ENCODE measurements around the gene ADGRG3. TPM values are rescaled to one million over a fixed set of nuclear protein-coding genes. Genes with fewer than 3 reads are reported as not detected.

The ADGRG3 gene
- total RNA-seq, 1 donor from 2014 or later = not detected

DNA sequence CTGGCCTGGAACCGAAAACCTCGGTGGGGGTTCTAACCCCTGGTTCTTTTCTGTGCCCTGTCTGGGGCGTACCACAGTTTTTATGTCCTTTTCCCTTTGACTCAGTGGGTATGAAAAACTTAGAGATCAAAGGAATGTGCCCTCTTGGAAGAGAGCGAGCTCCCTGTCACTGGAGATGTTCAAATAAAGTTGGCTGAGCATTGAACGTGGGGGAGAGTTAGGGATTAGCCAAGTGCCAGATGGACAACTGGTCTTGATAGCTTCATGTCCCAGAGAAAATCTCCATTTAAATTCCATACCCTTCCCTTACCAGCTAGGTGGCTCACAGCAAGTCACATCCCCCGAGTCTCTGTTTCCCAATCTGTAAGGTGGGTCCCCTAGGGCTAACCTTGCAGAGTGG, 30.1 kb upstream of the ADGRG3 start:
- no peak overlapping the region for H3K4me3 Mint-ChIP-seq (ENCODE audit: unreplicated experiment)
- H3K27me3 ChIP-seq (ENCODE audit: insufficient read depth, low read length) = peaks cover 4% of the 10 kb centered on the region

DNA sequence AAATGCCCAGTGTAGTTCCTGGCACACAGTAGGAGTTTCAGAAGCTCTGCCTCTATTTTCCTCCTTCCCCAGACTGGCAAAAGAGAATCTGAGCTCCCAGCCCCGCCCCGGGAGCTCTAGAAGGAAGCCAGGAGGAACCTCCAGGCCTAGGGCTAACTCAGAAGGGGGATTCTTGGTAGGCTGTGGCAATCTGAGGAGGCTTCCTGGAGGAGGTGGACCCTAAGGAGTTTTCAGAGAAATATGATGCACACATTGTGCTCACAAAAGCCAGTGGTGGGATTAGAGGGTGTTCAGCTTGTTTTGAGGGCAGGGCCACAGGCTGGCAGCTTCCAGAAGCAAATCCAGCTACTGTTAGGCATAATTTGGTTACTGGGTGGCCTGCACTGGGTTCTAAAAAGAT, 29.7 kb upstream of the ADGRG3 start:
- Mint-ChIP-seq H3K9me3 (ENCODE audit: unreplicated experiment) (no peaks in the 10 kb centered on the region), H3K36me3 (ENCODE audit: low read depth, unreplicated experiment) (no peaks in the 10 kb centered on the region), H3K4me1 (ENCODE audit: low read depth, unreplicated experiment) (peaks cover 24% of the 10 kb centered on the region), H3K27me3 (ENCODE audit: low read depth, unreplicated experiment) (peaks cover 39% of the 10 kb centered on the region), H3K27ac (ENCODE audit: unreplicated experiment) (no peak overlapping the region), H3K4me3 (ENCODE audit: unreplicated experiment) (no peak overlapping the region)
- no peaks in the 10 kb centered on the region for H4K20me1 ChIP-seq (ENCODE audit: insufficient read depth, low read length)
- H3K9me3 ChIP-seq (ENCODE audit: insufficient read depth, low read depth, low read length) = no peaks in the 10 kb centered on the region
- no peak overlapping the region for H3K4me2 ChIP-seq (ENCODE audit: low read length)
- no peaks in the 10 kb centered on the region for H3K36me3 ChIP-seq (ENCODE audit: insufficient read depth, low read length)
- no peak overlapping the region for H3K4me3 ChIP-seq (ENCODE audit: insufficient read depth, low read depth, low read length)
- FAIRE-seq (no peak), DNase-seq (ENCODE audit: low read depth) (no peak)
- no peak for TF ChIP-seq EZH2 (IDR thresholded peaks at IDR 0.05; ENCODE audit: insufficient read depth, low read length)
- TF ChIP-seq, protein P1, sequence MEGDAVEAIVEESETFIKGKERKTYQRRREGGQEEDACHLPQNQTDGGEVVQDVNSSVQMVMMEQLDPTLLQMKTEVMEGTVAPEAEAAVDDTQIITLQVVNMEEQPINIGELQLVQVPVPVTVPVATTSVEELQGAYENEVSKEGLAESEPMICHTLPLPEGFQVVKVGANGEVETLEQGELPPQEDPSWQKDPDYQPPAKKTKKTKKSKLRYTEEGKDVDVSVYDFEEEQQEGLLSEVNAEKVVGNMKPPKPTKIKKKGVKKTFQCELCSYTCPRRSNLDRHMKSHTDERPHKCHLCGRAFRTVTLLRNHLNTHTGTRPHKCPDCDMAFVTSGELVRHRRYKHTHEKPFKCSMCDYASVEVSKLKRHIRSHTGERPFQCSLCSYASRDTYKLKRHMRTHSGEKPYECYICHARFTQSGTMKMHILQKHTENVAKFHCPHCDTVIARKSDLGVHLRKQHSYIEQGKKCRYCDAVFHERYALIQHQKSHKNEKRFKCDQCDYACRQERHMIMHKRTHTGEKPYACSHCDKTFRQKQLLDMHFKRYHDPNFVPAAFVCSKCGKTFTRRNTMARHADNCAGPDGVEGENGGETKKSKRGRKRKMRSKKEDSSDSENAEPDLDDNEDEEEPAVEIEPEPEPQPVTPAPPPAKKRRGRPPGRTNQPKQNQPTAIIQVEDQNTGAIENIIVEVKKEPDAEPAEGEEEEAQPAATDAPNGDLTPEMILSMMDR (IDR thresholded peaks at IDR 0.05; ENCODE audit: insufficient read depth, low read depth, low read length) = no peak
- H3K9ac ChIP-seq (ENCODE audit: low read length) = no peak overlapping the region
- H3K79me2 ChIP-seq (ENCODE audit: insufficient read depth, low read length) = no peaks in the 10 kb centered on the region
- H2AFZ ChIP-seq (ENCODE audit: low read depth, low read length) = no peak overlapping the region
- H3K4me1 ChIP-seq (ENCODE audit: insufficient read depth, low read length) = peaks cover 12% of the 10 kb centered on the region
- no peak overlapping the region for H3K27ac ChIP-seq (ENCODE audit: low read depth, low read length)
- peaks cover 4% of the 10 kb centered on the region for H3K27me3 ChIP-seq (ENCODE audit: insufficient read depth, low read length)

More for the DNA sequence above, 30.1 kb upstream of the ADGRG3 start:
- Histone ChIP-seq H3K4me1 (ENCODE audit: insufficient read depth, low read length) (peaks cover 8% of the 10 kb centered on the region), H3K79me2 (ENCODE audit: insufficient read depth, low read length) (no peaks in the 10 kb centered on the region), H4K20me1 (ENCODE audit: insufficient read depth, low read length) (no peaks in the 10 kb centered on the region), H3K36me3 (ENCODE audit: insufficient read depth, low read length) (no peaks in the 10 kb centered on the region), H2AFZ (ENCODE audit: low read depth, low read length) (no peak overlapping the region), H3K4me3 (ENCODE audit: insufficient read depth, low read depth, low read length) (no peak overlapping the region), H3K27ac (ENCODE audit: low read depth, low read length) (no peak overlapping the region), H3K9ac (ENCODE audit: low read length) (no peak overlapping the region), H3K4me2 (ENCODE audit: low read length) (no peak overlapping the region), H3K9me3 (ENCODE audit: insufficient read depth, low read depth, low read length) (no peaks in the 10 kb centered on the region)
- no peaks in the 10 kb centered on the region for H3K9me3 Mint-ChIP-seq (ENCODE audit: unreplicated experiment)
- DNase-seq (ENCODE audit: low read depth) = no peak
- no peak for FAIRE-seq
- H3K36me3 Mint-ChIP-seq (ENCODE audit: low read depth, unreplicated experiment) = no peaks in the 10 kb centered on the region
- no peak for TF ChIP-seq EZH2 (IDR thresholded peaks at IDR 0.05; ENCODE audit: insufficient read depth, low read length)
- TF ChIP-seq, protein P1 (IDR thresholded peaks at IDR 0.05; ENCODE audit: insufficient read depth, low read depth, low read length) = no peak
- peaks cover 39% of the 10 kb centered on the region for H3K27me3 Mint-ChIP-seq (ENCODE audit: low read depth, unreplicated experiment)
- H3K4me1 Mint-ChIP-seq (ENCODE audit: low read depth, unreplicated experiment) = peaks cover 21% of the 10 kb centered on the region
- H3K27ac Mint-ChIP-seq (ENCODE audit: unreplicated experiment) = no peak overlapping the region

DNA sequence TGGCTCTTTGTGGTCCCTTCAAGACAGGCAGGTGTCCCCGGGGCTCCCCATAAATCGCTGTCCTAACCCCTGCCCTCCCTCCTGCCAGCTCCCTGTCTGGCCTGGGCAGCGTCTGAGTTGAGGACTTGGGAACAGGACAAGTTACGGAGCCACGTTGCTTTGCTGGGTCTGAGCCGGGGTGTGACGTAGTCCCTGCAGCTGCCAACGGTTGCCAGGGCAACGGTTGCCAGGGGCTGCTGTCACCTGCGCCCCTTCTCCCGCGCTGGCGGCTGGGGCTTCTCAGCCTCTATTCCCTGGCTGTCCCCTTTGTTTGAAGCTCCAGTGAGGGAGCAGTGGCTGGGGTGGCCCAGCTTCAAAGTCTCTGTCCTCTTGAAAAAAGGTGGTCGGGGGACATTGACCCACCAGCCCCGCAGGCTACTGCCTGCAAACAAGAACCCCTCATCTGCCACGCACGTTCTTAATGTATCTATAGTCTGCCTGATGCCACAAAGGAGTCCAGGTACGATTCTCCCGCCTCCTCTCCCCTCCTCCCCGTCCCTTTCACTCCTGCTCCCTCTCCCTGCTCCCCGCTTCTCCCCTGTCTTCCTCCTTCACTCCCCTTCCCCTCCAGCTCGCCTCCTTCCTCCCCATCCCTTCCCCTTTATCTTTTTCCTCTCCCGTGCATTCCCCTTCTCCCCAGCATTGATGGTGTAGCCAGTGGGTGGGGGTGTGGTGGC, 28.8 kb upstream of the ADGRG3 start:
- H3K79me2 ChIP-seq (ENCODE audit: insufficient read depth, low read length) = no peaks in the 10 kb centered on the region
- H3K36me3 Mint-ChIP-seq (ENCODE audit: low read depth, unreplicated experiment) = no peaks in the 10 kb centered on the region
- H3K4me2 ChIP-seq (ENCODE audit: low read length) = peak overlapping the region; percentile 20
- H3K27ac Mint-ChIP-seq (ENCODE audit: unreplicated experiment) = no peak overlapping the region
- H3K27me3 Mint-ChIP-seq (ENCODE audit: low read depth, unreplicated experiment) = peaks cover 39% of the 10 kb centered on the region
- no peak for DNase-seq (ENCODE audit: low read depth)
- H4K20me1 ChIP-seq (ENCODE audit: insufficient read depth, low read length) = no peaks in the 10 kb centered on the region
- H3K4me3 ChIP-seq (ENCODE audit: insufficient read depth, low read depth, low read length) = no peak overlapping the region
- no peak for FAIRE-seq
- H3K36me3 ChIP-seq (ENCODE audit: insufficient read depth, low read length) = no peaks in the 10 kb centered on the region
- peaks cover 27% of the 10 kb centered on the region for H3K4me1 Mint-ChIP-seq (ENCODE audit: low read depth, unreplicated experiment)
- no peak overlapping the region for H3K4me3 Mint-ChIP-seq (ENCODE audit: unreplicated experiment)
- peaks cover 14% of the 10 kb centered on the region for H3K4me1 ChIP-seq (ENCODE audit: insufficient read depth, low read length)
- H2AFZ ChIP-seq (ENCODE audit: low read depth, low read length) = no peak overlapping the region
- H3K9ac ChIP-seq (ENCODE audit: low read length) = no peak overlapping the region
- H3K9me3 Mint-ChIP-seq (ENCODE audit: unreplicated experiment) = no peaks in the 10 kb centered on the region
- peaks cover 4% of the 10 kb centered on the region for H3K27me3 ChIP-seq (ENCODE audit: insufficient read depth, low read length)
- no peaks in the 10 kb centered on the region for H3K9me3 ChIP-seq (ENCODE audit: insufficient read depth, low read depth, low read length)
- TF ChIP-seq EZH2 (IDR thresholded peaks at IDR 0.05; ENCODE audit: insufficient read depth, low read length) = no peak
- TF ChIP-seq, protein P1 (IDR thresholded peaks at IDR 0.05; ENCODE audit: insufficient read depth, low read depth, low read length) = no peak
- H3K27ac ChIP-seq (ENCODE audit: low read depth, low read length) = no peak overlapping the region
